ENCODE data around the gene AHCYL2. TPM values are rescaled to one million over a fixed set of nuclear protein-coding genes. Genes with fewer than 3 reads are reported as not detected.

AHCYL2 gene
- total RNA-seq, 1 donor from 2014 or later: 39.3 TPM

DNA sequence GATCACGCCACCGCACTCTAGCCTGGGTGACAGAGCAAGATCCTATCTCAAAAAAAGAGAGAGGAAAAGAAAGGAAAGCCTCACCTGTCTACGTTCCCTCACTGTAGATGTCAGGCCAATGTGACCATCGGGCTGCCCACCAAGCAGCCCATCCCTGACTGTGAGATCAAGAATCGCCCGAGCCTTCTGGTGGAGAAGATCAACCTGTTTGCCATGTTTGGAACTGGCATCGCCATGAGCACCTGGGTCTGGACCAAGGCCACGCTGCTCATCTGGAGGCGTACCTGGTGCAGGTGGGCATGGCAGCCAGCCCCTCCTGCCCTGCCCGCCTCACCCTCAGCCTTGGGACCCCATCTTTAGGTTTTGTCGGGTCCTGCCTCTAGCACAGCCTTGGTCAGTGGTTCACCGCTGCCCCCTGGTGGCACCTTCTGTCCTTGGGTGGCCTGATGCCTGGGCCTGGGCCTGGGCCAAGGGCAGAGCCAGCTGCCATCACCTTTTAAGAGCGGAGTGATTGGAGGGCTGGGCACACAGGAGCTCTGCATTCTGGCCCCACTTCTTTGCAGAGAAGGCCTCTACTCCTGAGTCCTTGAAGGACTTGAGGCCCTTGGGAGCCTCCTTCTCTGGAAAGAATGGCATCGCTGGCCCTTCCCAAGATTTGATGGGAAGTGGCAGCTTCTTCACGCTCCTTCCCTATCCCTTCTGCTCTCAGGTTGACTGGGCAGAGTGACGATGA is 14.4 kb upstream of the AHCYL2 start:
- H3K27ac ChIP-seq: no peak overlapping the region
- H3K36me3 ChIP-seq: no peaks in the 10 kb centered on the region
- peaks cover 39% of the 10 kb centered on the region for H3K36me3 Mint-ChIP-seq
- no peaks in the 10 kb centered on the region for H3K27me3 ChIP-seq
- peaks cover 5% of the 10 kb centered on the region for H3K27me3 Mint-ChIP-seq (ENCODE audit: insufficient read depth, low read depth)
- no peak overlapping the region for H3K4me3 Mint-ChIP-seq
- H3K4me1 ChIP-seq: no peaks in the 10 kb centered on the region
- DNase-seq (ENCODE audit: low spot score): peak; percentile 76
- no peaks in the 10 kb centered on the region for H3K79me2 ChIP-seq (ENCODE audit: low read depth)
- TF ChIP-seq EZH2phosphoT487 (IDR thresholded peaks at IDR 0.05): no peak
- TF ChIP-seq, protein P1, sequence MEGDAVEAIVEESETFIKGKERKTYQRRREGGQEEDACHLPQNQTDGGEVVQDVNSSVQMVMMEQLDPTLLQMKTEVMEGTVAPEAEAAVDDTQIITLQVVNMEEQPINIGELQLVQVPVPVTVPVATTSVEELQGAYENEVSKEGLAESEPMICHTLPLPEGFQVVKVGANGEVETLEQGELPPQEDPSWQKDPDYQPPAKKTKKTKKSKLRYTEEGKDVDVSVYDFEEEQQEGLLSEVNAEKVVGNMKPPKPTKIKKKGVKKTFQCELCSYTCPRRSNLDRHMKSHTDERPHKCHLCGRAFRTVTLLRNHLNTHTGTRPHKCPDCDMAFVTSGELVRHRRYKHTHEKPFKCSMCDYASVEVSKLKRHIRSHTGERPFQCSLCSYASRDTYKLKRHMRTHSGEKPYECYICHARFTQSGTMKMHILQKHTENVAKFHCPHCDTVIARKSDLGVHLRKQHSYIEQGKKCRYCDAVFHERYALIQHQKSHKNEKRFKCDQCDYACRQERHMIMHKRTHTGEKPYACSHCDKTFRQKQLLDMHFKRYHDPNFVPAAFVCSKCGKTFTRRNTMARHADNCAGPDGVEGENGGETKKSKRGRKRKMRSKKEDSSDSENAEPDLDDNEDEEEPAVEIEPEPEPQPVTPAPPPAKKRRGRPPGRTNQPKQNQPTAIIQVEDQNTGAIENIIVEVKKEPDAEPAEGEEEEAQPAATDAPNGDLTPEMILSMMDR (IDR thresholded peaks at IDR 0.05): peak; percentile 80
- H3K4me2 ChIP-seq: no peak overlapping the region
- H3K9ac ChIP-seq: no peak overlapping the region
- H3K4me1 Mint-ChIP-seq: peaks cover 5% of the 10 kb centered on the region
- no peak overlapping the region for H3K27ac Mint-ChIP-seq
- peaks cover 13% of the 10 kb centered on the region for H4K20me1 ChIP-seq (ENCODE audit: low read depth)
- H3K4me3 ChIP-seq: no peak overlapping the region
- H3F3A ChIP-seq (ENCODE audit: low read depth): peaks cover 13% of the 10 kb centered on the region
- H3K9me3 Mint-ChIP-seq: no peaks in the 10 kb centered on the region
- no peaks in the 10 kb centered on the region for H3K9me3 ChIP-seq (ENCODE audit: low read depth)
- no peak overlapping the region for H2AFZ ChIP-seq (replicated peaks)

DNA sequence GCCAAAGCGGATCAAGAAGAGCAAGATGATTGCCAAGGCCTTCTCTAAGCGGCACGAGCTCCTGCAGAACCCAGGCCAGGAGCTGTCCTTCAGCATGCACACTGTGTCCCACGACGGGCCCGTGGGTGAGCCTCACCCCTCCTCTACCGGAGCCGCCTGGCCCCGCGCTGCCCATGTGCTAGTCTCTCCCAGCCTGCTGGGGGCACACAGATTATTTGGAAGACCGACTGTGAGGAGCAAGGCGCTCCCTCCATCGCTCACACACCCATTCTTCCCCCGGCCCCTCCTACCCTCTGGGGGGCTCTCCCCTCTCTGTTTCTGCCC is 13.9 kb upstream of the AHCYL2 start:
- H3K36me3 Mint-ChIP-seq: peaks cover 40% of the 10 kb centered on the region
- no peak for DNase-seq (ENCODE audit: low spot score)
- H3K36me3 ChIP-seq: no peaks in the 10 kb centered on the region

DNA sequence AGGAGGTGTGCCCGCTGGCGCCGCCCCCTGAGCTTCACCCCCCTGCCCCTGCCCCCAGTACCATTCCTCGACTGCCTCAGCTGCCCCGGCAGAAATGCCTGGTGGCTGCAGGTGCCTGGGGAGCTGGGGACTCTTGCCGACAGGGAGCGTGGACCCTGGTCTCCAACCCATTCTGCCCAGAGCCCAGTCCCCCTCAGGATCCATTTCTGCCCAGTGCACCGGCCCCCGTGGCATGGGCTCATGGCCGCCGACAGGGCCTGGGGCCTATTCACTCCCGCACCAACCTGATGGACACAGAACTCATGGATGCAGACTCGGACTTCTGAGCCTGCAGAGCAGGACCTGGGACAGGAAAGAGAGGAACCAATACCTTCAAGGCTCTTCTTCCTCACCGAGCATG is 12.7 kb upstream of the AHCYL2 start:
- no peaks in the 10 kb centered on the region for H3K9me3 ChIP-seq (ENCODE audit: low read depth)
- no peak overlapping the region for H3K4me3 Mint-ChIP-seq
- H3K79me2 ChIP-seq (ENCODE audit: low read depth): no peaks in the 10 kb centered on the region
- TF ChIP-seq, protein P1 (IDR thresholded peaks at IDR 0.05): no peak
- no peak for TF ChIP-seq EZH2 (IDR thresholded peaks at IDR 0.05)
- no peak for TF ChIP-seq EZH2phosphoT487 (IDR thresholded peaks at IDR 0.05)
- H3K27me3 ChIP-seq: no peaks in the 10 kb centered on the region
- peaks cover 7% of the 10 kb centered on the region for H3K9me3 Mint-ChIP-seq
- H3K4me2 ChIP-seq: no peak overlapping the region
- peaks cover 8% of the 10 kb centered on the region for H3K27me3 Mint-ChIP-seq (ENCODE audit: insufficient read depth, low read depth)
- peaks cover 5% of the 10 kb centered on the region for H3K4me1 Mint-ChIP-seq
- H3K36me3 Mint-ChIP-seq: peaks cover 37% of the 10 kb centered on the region
- H3K4me1 ChIP-seq: no peaks in the 10 kb centered on the region
- peaks cover 13% of the 10 kb centered on the region for H3F3A ChIP-seq (ENCODE audit: low read depth)
- peaks cover 10% of the 10 kb centered on the region for H4K20me1 ChIP-seq (ENCODE audit: low read depth)
- no peak for DNase-seq (ENCODE audit: low spot score)
- H3K27ac ChIP-seq: no peak overlapping the region
- no peak overlapping the region for H3K4me3 ChIP-seq
- no peak overlapping the region for H2AFZ ChIP-seq (replicated peaks)
- no peak overlapping the region for H3K27ac Mint-ChIP-seq
- H3K9ac ChIP-seq: no peak overlapping the region
- no peaks in the 10 kb centered on the region for H3K36me3 ChIP-seq

More for the DNA sequence above, 13.9 kb upstream of the AHCYL2 start:
- Histone ChIP-seq H3K9ac (no peak overlapping the region), H4K20me1 (ENCODE audit: low read depth) (peaks cover 10% of the 10 kb centered on the region), H3K27me3 (no peaks in the 10 kb centered on the region), H3F3A (ENCODE audit: low read depth) (peaks cover 13% of the 10 kb centered on the region), H3K27ac (no peak overlapping the region), H2AFZ (replicated peaks) (no peak overlapping the region), H3K4me3 (no peak overlapping the region), H3K4me2 (no peak overlapping the region), H3K4me1 (no peaks in the 10 kb centered on the region), H3K9me3 (ENCODE audit: low read depth) (no peaks in the 10 kb centered on the region), H3K79me2 (ENCODE audit: low read depth) (no peaks in the 10 kb centered on the region)
- Mint-ChIP-seq H3K27ac (no peak overlapping the region), H3K4me3 (no peak overlapping the region), H3K27me3 (ENCODE audit: insufficient read depth, low read depth) (peaks cover 7% of the 10 kb centered on the region), H3K9me3 (peaks cover 4% of the 10 kb centered on the region), H3K4me1 (peaks cover 5% of the 10 kb centered on the region)
- TF ChIP-seq EZH2 (IDR thresholded peaks at IDR 0.05) (no peak), EZH2phosphoT487 (IDR thresholded peaks at IDR 0.05) (no peak)
- TF ChIP-seq, protein P1 (IDR thresholded peaks at IDR 0.05): no peak
